Activated effector memory CD4-positive, alpha-beta T cell treated with anti-CD3 and anti-CD28 coated beads, Interleukin-2, amount 50 U/mL, for 16 hours (primary cell): Measurements from ENCODE around the gene CSNK2A1.

Source experiments
- DNase-seq: peaks from one replicate; pipeline ENCODE4 v3.0.0-alpha.2; 2020

CSNK2A1 gene

DNA sequence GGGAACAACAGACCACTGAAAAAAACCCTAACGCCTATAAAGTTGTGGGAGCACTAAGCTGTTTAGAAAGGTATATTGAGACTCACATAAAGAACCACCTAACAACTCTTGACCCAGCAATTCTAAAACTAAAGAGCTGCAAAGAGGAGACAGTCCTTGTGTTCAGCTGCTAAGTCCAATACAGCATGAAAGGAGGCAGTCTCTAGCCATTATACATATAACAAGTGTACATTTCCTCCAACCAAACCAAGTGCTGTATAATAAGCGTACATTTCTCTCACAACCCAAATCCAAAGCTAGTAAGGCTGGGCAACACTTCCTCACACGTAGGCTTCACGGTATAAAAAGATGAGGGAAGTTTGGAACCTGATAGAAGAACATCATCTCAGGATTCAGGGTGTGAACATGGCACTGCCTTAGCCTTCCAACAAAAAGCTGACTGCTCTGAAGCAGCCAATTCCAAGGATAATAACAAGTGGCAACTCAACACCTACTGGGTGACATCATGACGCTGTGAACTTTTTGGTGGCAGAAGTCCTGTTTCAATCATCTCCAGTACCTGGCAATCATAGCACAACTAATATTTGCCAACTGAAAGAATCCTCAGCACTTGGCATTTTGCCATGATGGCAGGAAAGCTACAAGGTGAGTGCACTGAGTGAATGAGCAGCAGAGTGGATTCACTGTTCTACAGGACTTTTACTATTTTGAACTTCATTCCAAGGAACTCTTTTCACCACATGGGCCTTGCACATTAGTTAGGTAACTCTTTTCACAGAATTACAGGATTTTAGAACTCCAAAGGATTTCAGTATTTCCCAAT is 97.9 kb downstream of the CSNK2A1 start:
- no peak for DNase-seq

GRCh38 chr20:444862-445426 is 98.6 kb downstream of the CSNK2A1 start:
- no peak for DNase-seq

DNA sequence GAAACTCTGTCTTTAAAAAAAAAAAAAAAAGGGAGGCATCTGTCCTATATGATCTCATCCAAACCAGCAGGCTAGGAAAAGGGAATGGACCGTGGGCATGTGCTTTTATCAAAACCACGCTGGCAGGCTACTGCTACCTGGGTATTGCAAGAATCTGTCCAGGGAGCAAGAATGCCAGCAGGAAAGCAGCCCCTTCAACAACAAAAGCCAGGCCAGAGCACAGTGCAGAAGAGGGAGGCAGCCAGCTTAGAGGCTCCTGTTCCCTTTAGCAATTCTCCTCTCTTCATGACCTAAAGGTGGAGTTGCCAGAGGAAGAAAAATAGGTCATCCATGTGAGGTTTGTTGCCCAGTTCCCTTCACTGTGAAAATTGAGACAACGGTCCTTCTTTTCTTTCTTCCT is 99.5 kb downstream of the CSNK2A1 start:
- no peak for DNase-seq

DNA sequence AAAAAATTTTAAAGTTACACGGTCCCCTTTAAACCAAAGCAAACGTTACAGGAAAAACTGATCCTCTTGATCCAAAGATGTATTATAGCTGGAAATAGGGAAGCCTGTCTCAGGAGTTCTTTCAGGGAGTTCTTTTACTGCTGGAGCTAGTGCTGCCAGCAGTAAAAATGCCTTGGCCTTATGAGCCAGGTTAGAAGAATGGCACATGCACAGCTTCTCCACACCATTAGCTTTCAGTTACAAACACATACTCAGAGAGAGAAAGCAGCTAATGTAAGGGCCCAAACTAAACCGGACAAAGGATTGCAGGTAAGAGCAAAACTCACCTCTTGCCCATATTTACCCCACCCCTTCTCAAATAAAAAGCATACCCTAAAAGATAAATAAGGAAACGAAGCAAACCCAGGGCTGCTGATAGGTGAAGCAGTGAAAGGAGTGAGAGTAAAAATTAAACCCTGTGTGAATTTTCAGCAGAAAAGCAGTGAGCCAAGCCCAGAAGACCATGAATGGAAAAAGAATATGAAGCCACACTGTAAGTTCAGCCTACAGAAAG is 100.3 kb downstream of the CSNK2A1 start:
- no peak for DNase-seq

DNA sequence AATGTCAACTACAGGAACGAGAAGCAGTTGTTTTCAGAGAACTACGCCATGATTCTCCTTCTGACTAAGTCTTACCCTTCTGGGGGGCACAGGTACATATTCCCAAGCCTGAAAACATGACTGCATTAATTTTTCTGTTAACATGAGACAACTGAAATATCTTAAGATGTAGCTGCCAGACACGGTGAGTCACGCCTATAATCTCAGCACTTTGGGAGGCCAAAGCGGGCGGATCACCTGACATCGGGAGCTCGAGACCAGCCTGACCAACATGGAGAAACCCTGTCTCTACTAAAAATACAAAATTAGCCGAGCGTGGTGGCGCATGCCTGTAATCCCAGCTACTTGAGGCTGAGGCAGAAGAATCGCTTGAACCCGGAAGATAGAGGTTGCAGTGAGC is 103.0 kb downstream of the CSNK2A1 start:
- no peak for DNase-seq

DNA sequence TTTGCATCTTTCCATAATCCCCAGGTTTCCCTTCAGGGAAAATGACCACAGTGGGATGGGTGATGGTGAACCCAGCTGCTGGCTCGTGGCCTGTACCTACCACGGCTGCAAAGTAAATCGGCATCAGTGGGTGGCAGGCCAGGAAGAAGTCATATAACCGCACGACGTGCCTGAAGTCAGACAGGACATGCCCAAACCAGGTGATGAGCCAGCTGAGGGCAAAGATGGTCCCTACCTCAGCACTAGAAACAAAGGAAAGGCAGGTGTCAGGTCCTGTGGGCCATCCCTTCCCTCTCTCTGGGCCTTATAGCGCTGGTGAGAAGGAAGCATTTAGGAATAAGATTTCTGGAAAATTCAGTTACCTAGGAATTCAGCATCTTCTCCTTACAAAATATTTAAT is 103.4 kb downstream of the CSNK2A1 start:
- DNase-seq: no peak

GRCh38 chr20:438571-439469 is 104.8 kb downstream of the CSNK2A1 start:
- DNase-seq: peak; percentile 83

GRCh38 chr20:437787-438486 is 105.7 kb downstream of the CSNK2A1 start:
- no peak for DNase-seq

DNA sequence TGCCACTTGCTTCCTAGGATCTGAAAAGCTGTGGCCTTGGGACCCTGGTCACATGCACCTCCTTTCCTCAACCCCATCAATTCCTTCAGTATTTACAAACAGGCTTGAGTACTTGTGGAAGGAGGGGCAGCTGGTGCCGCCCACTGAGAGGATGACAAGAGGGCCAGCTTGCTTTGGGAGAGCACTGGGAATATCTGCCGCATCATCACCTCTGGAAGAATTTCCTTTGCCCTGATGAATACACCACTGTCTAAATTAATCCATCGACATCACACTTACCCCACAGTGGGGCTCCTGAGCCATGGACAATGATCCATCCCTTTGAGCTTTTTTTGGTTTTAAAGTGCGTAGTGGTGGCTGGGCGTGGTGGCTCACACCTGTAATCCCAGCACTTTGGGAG is 107.1 kb downstream of the CSNK2A1 start:
- DNase-seq: no peak

- no peak for DNase-seq
Observed at GRCh38 chr20:435558-435957, 108.0 kb downstream of the CSNK2A1 start.

DNA sequence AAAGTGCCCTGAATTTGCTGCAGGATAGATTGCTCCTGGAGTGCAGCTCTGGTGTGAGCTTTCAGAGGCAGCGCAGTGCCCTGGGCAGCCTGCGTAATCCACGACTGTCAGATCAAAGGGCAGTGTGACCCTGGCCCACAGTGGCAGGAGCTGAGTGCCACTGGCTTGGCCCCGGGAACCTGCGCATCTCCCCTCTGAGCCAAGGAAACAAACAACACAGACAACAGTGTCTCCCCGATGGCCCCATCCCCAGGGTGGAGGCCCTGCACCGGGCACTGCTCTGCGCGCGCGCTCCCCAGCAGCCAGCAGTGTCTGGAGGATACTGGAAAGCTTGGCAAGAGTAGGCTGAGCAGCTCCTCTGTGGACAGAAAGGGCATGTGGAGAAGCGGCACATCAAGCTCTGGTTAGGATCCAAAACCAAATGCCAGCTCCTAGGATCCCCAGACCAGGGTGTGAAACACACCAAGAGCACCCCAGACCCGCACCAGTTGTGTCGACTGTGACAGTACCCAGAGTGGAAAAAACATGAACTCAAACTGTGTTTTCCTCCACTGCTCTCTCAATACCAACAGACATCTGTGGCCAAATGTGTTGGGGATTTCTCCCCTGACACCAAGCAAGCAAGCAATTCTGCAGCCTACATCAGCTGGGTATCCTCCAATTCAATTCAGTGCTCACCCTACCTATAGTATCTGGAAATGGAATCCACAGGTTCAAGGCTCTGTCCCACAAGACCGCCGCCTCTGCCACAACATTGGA is 108.8 kb downstream of the CSNK2A1 start:
- DNase-seq: no peak

GRCh38 chr20:434221-434620 is 109.4 kb downstream of the CSNK2A1 start:
- DNase-seq: no peak

DNA sequence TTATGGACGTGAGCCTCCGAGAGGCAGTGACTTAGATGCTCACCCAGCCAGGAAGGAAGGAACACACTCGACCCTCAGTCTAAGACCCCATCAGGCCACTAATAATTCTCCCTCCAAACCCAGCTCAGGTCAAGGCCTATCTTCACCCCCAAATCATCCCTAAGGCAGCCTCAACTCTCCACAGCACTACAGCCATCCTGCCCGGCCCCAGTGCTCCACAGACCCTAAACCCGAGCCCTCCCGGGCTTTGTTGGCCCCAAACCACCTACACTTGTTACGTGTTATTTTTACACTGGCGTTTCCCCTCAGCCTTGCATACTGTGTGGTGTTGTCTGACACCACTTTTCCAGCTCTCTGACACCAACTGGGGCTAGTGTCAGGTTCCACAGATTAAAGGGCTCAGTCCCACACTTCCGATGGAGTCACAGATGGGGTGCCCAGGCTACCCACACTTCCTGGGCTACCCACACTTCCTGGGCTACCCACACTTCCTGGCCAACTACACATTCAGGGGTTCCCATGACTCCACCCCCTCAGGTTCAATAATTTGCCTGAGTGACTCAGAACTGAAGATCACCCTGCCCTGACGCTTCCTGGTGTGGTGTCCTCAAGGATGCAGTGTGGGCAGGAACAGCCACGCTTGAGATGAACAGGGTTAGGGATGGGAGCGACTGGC is 110.2 kb downstream of the CSNK2A1 start:
- peak; percentile 84 for DNase-seq

- DNase-seq: peak; percentile 43
Observed at GRCh38 chr20:432677-433299, 110.8 kb downstream of the CSNK2A1 start.

GRCh38 chr20:432208-432607 is 111.4 kb downstream of the CSNK2A1 start:
- DNase-seq: peak; percentile 49

- peak; percentile 68 for DNase-seq
Observed at GRCh38 chr20:431012-431904, 112.3 kb downstream of the CSNK2A1 start.

DNA sequence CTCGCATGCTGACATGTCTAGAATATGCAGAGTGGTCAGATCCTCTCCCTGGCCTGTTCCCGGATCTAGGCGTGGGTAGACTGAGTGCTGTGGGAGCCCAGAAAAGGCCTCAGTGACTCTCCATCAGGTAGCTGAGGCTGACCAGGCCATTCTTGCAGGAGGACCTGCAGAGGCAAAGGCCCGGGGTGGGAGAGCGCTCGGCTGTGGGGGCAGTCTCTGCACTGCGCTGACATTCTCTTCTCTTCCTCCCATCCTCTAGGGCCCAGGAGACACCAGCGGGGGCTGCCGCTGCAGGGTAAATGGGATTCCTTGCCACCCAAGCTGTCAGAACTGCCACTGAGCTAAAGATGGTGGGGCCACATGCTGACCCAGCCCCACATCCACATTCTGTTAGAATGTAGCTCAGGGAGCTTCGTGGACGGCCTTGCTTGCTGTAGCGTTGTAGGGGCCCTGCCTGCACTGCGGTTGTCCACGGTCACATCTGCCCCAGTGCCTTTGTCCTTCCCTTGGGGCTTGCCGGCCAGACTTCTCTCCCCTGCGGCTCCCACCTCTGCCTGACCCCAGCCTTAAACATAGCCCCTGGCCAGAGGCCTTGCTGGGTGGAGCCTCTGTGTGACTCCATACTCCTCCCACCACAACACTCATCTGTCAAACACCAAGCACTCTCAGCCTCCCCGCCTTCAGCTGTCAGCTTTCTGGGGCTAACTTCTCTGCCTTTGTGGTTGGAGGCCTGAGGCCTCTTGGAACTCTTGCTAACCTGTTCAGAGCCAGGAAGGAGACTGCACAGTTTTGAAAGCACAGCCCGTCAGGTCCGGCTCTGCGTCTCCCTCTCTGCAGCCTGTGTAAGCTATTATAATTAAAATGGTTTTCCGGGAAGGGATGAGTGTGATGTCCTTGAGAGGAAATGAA is 113.2 kb downstream of the CSNK2A1 start:
- DNase-seq: peak; percentile 57

GRCh38 chr20:428658-429200 is 114.9 kb downstream of the CSNK2A1 start:
- DNase-seq: no peak
